HL-60 (cell line): Measurements from ENCODE around the gene ZNF618.

Experiments used
- SPI1 ChIP-seq: IDR thresholded peaks from 2 replicates; pipeline ENCODE4 v1.6.1; 2012; ENCODE audit warnings: low read depth, mild to moderate bottlenecking, borderline replicate concordance
- TF ChIP-seq, protein P1 (sequence below): IDR thresholded peaks from 2 replicates; pipeline ENCODE4 v1.6.1; 2012; ENCODE audit warnings: low read depth; ENCODE audit not compliant: insufficient replicate concordance

DNA sequence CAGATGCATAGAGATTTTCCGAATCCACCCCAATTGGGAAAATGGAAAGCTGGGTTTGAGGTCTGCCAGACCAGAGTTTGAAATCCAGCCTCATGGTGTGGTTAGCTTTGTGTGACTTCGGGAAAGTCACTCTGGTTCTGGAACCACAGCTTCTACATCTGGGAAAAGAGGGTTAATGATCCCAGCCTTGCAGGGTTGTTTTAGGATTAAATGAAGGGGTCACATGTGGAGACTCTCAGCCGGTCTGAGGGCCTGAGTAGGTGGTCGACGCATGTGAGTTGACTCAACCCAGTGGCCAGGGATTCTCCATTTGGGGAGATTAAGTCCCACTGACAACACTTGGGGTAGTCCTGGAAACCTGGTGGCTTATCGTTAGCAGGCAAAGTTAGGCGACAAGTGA is 6.1 kb downstream of the ZNF618 start:
- TF ChIP-seq SPI1 = no peak
- TF ChIP-seq, protein P1, sequence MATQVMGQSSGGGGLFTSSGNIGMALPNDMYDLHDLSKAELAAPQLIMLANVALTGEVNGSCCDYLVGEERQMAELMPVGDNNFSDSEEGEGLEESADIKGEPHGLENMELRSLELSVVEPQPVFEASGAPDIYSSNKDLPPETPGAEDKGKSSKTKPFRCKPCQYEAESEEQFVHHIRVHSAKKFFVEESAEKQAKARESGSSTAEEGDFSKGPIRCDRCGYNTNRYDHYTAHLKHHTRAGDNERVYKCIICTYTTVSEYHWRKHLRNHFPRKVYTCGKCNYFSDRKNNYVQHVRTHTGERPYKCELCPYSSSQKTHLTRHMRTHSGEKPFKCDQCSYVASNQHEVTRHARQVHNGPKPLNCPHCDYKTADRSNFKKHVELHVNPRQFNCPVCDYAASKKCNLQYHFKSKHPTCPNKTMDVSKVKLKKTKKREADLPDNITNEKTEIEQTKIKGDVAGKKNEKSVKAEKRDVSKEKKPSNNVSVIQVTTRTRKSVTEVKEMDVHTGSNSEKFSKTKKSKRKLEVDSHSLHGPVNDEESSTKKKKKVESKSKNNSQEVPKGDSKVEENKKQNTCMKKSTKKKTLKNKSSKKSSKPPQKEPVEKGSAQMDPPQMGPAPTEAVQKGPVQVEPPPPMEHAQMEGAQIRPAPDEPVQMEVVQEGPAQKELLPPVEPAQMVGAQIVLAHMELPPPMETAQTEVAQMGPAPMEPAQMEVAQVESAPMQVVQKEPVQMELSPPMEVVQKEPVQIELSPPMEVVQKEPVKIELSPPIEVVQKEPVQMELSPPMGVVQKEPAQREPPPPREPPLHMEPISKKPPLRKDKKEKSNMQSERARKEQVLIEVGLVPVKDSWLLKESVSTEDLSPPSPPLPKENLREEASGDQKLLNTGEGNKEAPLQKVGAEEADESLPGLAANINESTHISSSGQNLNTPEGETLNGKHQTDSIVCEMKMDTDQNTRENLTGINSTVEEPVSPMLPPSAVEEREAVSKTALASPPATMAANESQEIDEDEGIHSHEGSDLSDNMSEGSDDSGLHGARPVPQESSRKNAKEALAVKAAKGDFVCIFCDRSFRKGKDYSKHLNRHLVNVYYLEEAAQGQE = no peak
